BLaER1 treated with 17β-estradiol and CSF1 and Interleukin-3, amounts not matched to agents 10 nM and 100 nM (cell line): Measurements from ENCODE around the gene DEAF1.
A peak's percentile ranks its signal among the peaks of the same experiment; 100 is the strongest.
"Not testable (repeated sequence)": the region's sequence is repeated elsewhere in the genome, so short reads cannot be mapped to it uniquely, and the experiment has no call there.

ENCODE experiments used
- H3K27ac ChIP-seq, 11 experiments: shearing (Covaris generic); formaldehyde crosslinking; 2 replicates each; pipeline ENCODE4 v1.8.1; 2022
- H3K27me3 ChIP-seq, 11 experiments: shearing (Covaris generic); formaldehyde crosslinking; 2 replicates each; pipeline ENCODE4 v1.8.1; 2022
- H3K36me3 ChIP-seq, 11 experiments: shearing (Covaris generic); formaldehyde crosslinking; 2 replicates each; pipeline ENCODE4 v1.8.1; 2022
- H3K4me1 ChIP-seq, 10 experiments: shearing (Covaris generic); formaldehyde crosslinking; 2 replicates each; pipeline ENCODE4 v1.8.1; 2022
- H3K4me2 ChIP-seq, 11 experiments: shearing (Covaris generic); formaldehyde crosslinking; 2 replicates each; pipeline ENCODE4 v1.8.1; 2022
- H3K4me3 ChIP-seq, 10 experiments: shearing (Covaris generic); formaldehyde crosslinking; 2 replicates each; pipeline ENCODE4 v1.8.1; 2022
- H3K9ac ChIP-seq, 11 experiments: shearing (Covaris generic); formaldehyde crosslinking; 2 replicates each; pipeline ENCODE4 v1.8.1; 2022
- H3K9me3 ChIP-seq, 11 experiments: shearing (Covaris generic); formaldehyde crosslinking; replicated peaks in 1 of 11; 2 replicates each; pipeline ENCODE4 v1.8.1; 2022
- H4K20me1 ChIP-seq, 11 experiments: shearing (Covaris generic); formaldehyde crosslinking; 2 replicates each; pipeline ENCODE4 v1.8.1; 2022
- Cebpa-rat ChIP-seq, 11 experiments: shearing (Covaris generic); IDR thresholded peaks; 2 replicates each; pipeline ENCODE4 v1.8.1; 2022

DEAF1 gene, protein sequence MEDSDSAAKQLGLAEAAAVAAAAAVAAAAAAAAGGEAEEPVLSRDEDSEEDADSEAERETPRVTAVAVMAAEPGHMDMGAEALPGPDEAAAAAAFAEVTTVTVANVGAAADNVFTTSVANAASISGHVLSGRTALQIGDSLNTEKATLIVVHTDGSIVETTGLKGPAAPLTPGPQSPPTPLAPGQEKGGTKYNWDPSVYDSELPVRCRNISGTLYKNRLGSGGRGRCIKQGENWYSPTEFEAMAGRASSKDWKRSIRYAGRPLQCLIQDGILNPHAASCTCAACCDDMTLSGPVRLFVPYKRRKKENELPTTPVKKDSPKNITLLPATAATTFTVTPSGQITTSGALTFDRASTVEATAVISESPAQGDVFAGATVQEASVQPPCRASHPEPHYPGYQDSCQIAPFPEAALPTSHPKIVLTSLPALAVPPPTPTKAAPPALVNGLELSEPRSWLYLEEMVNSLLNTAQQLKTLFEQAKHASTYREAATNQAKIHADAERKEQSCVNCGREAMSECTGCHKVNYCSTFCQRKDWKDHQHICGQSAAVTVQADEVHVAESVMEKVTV

DNA sequence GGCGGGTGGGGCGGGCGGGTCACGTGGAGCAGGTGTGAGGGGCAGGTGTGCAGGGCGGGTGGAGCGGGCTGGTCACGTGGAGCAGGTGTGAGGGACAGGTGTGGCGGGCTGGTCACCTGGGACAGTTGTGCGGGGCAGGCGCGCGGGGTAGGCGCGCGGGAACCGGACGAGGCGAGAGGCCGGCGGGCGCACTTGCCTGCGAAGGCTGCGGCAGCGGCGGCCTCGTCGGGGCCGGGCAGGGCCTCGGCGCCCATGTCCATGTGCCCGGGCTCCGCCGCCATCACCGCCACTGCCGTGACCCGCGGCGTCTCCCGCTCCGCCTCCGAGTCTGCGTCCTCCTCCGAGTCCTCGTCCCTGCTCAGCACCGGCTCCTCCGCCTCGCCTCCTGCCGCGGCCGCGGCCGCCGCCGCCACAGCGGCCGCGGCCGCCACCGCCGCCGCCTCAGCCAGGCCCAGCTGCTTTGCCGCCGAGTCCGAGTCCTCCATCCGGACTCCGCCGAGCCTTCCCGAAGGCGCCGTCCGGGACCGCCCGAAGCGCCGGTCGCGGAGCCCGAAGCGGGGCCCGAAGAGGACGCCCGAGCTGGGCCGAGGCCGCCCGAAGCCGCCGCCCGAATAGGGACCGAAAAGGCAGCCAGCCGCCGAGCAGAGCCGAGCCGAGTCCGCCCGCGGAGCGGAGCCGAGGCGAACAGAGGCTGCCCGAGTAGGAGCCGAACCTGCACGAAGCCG is at the start of gene DEAF1:
TSS of gene DEAF1 (minus strand) at position 660 of the 725 bp plus-strand sequence. CDS start at position 485, 175 bp downstream.
- H3K9ac ChIP-seq, result peak within 1 kb of the TSS; percentile 95 to 100 (median 99)
- H3K4me1 ChIP-seq, result peaks cover 65 to 82% (median 77%) of the 10 kb centered on the region in 10 experiments
- peaks cover 25 to 64% (median 42%) of the 10 kb centered on the region in 11 experiments for H4K20me1 ChIP-seq
- peaks cover 6 to 31% (median 15%) of the 10 kb centered on the region in 11 experiments; a peak in 20 of 22 replicates for H3K36me3 ChIP-seq
- H3K9me3 ChIP-seq, result no peaks in the 10 kb centered on the region
- peak within 1 kb of the TSS; percentile 98 to 100 (median 100) for H3K4me2 ChIP-seq
- no peak for TF ChIP-seq Cebpa-rat (IDR thresholded peaks at IDR 0.05)
- peak within 1 kb of the TSS; percentile 70 to 94 (median 88) for H3K4me3 ChIP-seq
- no peaks in the 10 kb centered on the region for H3K27me3 ChIP-seq
- H3K27ac ChIP-seq, result peak within 1 kb of the TSS; percentile 97 to 100 (median 100)

DNA sequence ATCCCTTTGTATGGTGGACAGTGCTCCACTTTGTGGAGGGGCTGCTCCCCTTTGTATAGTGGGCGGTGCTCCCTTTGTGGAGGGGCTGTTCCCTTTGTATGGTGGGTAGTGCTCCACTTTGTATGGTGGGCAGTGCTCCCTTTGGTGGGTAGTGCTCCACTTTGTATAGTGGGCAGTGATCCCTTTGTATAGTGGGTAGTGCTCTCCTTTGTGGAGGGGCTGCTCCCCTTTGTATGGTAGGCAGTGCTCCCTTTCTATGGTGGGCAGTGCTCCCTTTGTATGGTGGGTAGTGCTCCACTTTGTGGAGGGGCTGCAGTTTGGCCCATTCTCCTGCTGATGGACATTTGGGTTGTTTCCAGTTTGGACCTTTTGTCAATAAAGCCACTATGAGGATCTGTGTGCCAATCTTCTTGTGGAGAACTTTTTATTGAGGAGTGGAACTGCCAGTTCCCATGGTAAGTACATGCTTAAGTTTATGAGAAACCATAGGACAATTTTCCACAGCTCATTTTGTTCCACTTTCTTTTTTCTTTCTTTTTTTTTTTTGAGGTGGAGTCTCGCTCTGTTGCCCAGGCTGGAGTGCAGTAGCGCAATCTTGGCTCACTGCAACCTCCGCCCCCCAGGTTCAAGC is 47.7 kb upstream of the DEAF1 start:
- H3K36me3 ChIP-seq, result no peaks in the 10 kb centered on the region
- TF ChIP-seq Cebpa-rat (IDR thresholded peaks at IDR 0.05), result no peak
- H3K4me2 ChIP-seq, result no peak overlapping the region
- H3K9me3 ChIP-seq, result no peaks in the 10 kb centered on the region
- H3K4me1 ChIP-seq, result peaks cover 15 to 24% (median 19%) of the 10 kb centered on the region in 10 experiments
- H3K4me3 ChIP-seq, result no peak overlapping the region
- H3K27ac ChIP-seq, result no peak overlapping the region
- peaks cover 5 to 13% (median 10%) of the 10 kb centered on the region in 11 experiments; a peak in 20 of 22 replicates for H3K27me3 ChIP-seq
- H4K20me1 ChIP-seq, result peaks cover 0 to 4% (median 0%) of the 10 kb centered on the region in 11 experiments; a peak in 3 of 22 replicates
- H3K9ac ChIP-seq, result no peak overlapping the region

DNA sequence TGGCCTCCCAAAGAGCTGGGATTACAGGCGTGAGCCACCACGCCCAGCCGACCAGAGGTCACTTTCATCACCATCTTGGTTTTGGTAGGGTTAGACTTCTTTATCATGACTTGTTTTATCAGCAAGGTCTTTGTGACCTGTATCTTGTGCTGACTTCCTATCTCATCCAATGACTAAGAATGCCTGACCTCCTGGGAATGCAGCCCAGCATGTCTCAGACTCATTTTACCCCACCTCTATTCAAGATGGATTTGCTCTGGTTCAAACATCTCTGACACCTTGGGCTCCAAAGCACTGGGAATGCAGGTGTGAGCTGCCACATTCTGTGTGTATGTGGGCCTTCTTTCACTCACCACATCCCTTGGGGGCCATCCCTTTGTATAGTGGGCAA is 47.1 kb upstream of the DEAF1 start:
- Histone ChIP-seq H3K36me3 (no peaks in the 10 kb centered on the region), H3K27me3 (peaks cover 11 to 18% (median 14%) of the 10 kb centered on the region in 11 experiments; a peak in 21 of 22 replicates), H3K27ac (no peak overlapping the region), H3K9ac (no peak overlapping the region), H3K4me1 (peaks cover 20 to 29% (median 24%) of the 10 kb centered on the region in 10 experiments), H3K9me3 (no peaks in the 10 kb centered on the region), H3K4me3 (no peak overlapping the region), H3K4me2 (no peak overlapping the region), H4K20me1 (no peaks in the 10 kb centered on the region; a peak in 1 of 22 replicates)
- no peak for TF ChIP-seq Cebpa-rat (IDR thresholded peaks at IDR 0.05)

DNA sequence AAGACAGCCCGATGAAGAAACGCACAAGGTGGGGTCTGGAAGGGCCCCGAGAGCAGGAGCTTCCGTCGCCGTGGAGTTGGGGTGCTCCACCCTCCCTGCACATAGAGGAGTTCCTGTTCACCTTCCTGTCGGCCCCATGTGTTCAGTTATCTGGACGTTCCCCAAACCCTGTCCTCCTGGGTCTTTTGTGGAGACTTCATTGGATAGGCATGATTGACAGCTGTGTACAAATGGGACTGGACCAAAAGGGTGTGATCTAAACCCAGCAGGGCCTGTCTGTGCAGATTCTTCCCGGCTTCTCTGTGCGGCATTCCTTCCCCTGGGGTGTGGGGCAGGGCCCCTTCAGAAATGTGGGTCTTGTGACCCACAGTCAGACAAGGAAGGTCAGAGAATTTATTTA is 42.9 kb upstream of the DEAF1 start:
- H3K4me2 ChIP-seq, result peak overlapping the region; percentile 42 to 76 (median 67)
- not testable (repeated sequence) for H3K9me3 ChIP-seq, H3K4me3 ChIP-seq, H3K27ac ChIP-seq, H4K20me1 ChIP-seq, H3K9ac ChIP-seq, H3K36me3 ChIP-seq
- peaks cover 12 to 23% (median 18%) of the 10 kb centered on the region in 10 experiments for H3K4me1 ChIP-seq
- peaks cover 14 to 24% (median 18%) of the 10 kb centered on the region in 11 experiments; a peak in 21 of 22 replicates for H3K27me3 ChIP-seq

DNA sequence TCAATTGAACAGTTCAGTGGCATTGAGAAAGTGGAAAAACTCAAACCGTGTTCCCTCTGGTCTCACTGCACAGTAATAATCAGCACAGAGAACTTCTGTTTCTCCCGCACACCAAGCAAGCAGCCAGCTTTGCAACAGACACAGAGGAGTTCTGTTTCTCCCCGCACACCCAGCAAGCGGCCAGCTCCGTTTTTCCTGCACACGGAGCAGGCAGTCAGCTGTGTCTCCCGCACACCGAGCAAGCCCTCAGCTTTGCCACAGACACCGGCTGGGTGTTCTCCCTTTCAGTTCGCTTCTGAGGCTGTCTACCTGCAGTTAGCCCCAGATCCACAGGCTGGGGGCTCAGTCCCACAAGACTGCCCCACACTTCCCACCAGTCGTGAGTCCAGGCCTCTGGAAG is 42.3 kb upstream of the DEAF1 start:
- TF ChIP-seq Cebpa-rat (IDR thresholded peaks at IDR 0.05), result no peak
- Histone ChIP-seq H3K27me3 (peaks cover 14 to 24% (median 18%) of the 10 kb centered on the region in 11 experiments; a peak in 21 of 22 replicates), H4K20me1 (no peaks in the 10 kb centered on the region; a peak in 1 of 22 replicates), H3K9me3 (peaks cover 0 to 4% (median 0%) of the 10 kb centered on the region in 11 experiments; a peak in 1 of 22 replicates), H3K36me3 (no peaks in the 10 kb centered on the region), H3K4me2 (peak overlapping the region; percentile 42 to 76 (median 67)), H3K27ac (no peak overlapping the region), H3K4me3 (no peak overlapping the region), H3K4me1 (peaks cover 12 to 20% (median 18%) of the 10 kb centered on the region in 10 experiments), H3K9ac (peak overlapping the region in 3 of 11 experiments; percentile 3 to 26 (median 16); a peak in 2 of 22 replicates)

DNA sequence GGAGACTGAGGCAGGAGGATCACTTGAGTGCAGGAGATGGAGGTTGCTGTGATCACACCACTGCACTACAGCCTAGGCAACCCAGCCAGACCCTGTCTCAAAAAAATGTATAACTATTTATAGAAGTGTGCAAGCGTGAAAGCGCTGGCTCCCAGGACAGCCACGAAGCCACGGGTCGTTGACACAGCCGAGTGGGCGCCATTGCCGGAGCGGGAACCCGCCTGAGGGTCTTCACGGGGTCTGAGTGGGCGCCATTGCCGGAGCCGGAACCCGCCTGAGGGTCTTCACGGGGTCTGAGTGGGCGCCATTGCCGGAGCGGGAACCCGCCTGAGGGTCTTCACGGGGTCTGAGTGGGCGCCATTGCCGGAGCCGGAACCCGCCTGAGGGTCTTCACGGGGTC is 39.5 kb upstream of the DEAF1 start:
- H3K4me1 ChIP-seq, result peaks cover 14 to 28% (median 22%) of the 10 kb centered on the region in 10 experiments
- not testable (repeated sequence) for H4K20me1 ChIP-seq, H3K4me3 ChIP-seq, H3K27ac ChIP-seq, H3K9ac ChIP-seq, H3K36me3 ChIP-seq, H3K9me3 ChIP-seq, H3K4me2 ChIP-seq
- H3K27me3 ChIP-seq, result peaks cover 14 to 24% (median 18%) of the 10 kb centered on the region in 11 experiments; a peak in 21 of 22 replicates

DNA sequence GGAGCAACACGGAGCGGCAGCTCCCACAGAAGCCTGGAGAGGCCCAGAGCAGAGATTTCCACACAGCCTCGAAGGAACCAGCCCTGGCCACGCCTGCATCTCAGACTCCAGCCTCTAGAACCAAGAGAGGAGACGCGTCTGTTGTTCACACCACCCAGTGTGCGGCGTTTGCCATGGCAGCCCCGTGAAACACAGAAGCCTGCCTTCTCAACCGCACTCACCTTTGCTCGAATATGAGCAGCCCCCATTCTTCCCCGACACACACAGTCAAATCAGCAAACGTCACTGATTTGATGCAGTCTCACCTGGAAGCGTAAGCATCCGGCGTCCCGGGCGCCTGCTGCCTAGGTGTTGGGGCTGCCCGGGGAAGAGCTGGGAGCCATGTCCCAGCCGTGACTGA is 38.0 kb upstream of the DEAF1 start:
- Histone ChIP-seq H3K9ac (no peak overlapping the region), H3K4me2 (no peak overlapping the region), H3K27ac (no peak overlapping the region), H4K20me1 (peaks cover 0 to 4% (median 0%) of the 10 kb centered on the region in 11 experiments; a peak in 2 of 22 replicates), H3K27me3 (peaks cover 9 to 15% (median 12%) of the 10 kb centered on the region in 11 experiments; a peak in 21 of 22 replicates), H3K36me3 (no peaks in the 10 kb centered on the region), H3K9me3 (peaks cover 0 to 4% (median 0%) of the 10 kb centered on the region in 11 experiments; a peak in 1 of 22 replicates), H3K4me3 (no peak overlapping the region), H3K4me1 (peaks cover 17 to 41% (median 35%) of the 10 kb centered on the region in 10 experiments)
- no peak for TF ChIP-seq Cebpa-rat (IDR thresholded peaks at IDR 0.05)

DNA sequence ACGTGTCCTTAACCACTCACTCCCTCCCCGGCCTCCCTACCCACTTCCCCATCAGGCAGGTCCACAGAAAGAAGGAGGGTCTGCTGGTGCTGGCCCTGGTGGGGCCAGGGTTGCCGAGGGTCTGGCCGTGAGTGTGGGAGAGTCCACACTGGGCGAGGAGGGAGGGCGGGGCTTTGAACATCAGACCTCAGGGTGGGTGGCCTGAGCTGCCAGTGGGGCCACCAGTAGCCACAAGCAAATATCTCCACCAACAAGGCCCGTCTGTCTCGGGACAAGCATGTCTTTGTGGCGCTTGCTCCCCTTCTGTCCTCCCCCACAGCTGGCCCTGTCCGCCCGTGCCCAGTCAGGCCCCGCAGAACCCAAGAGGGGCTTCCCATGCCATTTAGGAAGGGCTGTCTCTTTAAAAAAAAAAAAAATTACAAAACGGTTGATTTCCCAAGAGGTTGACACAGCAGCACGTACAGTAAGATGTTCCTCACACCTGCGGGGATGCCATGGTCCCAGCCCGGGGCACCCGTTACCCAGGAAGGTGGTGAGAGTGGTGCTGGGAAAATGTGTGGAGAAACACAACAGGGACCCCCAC is 34.6 kb upstream of the DEAF1 start:
- H4K20me1 ChIP-seq, result peaks cover 0 to 4% (median 0%) of the 10 kb centered on the region in 11 experiments; a peak in 2 of 22 replicates
- H3K4me2 ChIP-seq, result peak overlapping the region in 10 of 11 experiments; percentile 2 to 84 (median 72); a peak in 17 of 22 replicates
- no peak for TF ChIP-seq Cebpa-rat (IDR thresholded peaks at IDR 0.05)
- H3K9ac ChIP-seq, result peak overlapping the region in 7 of 11 experiments; percentile 25 to 49 (median 43); a peak in 9 of 22 replicates
- H3K4me1 ChIP-seq, result peaks cover 15 to 52% (median 45%) of the 10 kb centered on the region in 10 experiments; a peak in 19 of 20 replicates
- no peak overlapping the region for H3K27ac ChIP-seq
- peaks cover 21 to 30% (median 26%) of the 10 kb centered on the region in 11 experiments for H3K27me3 ChIP-seq
- H3K9me3 ChIP-seq, result peaks cover 0 to 2% (median 0%) of the 10 kb centered on the region in 11 experiments; a peak in 1 of 22 replicates
- H3K4me3 ChIP-seq, result no peak overlapping the region
- H3K36me3 ChIP-seq, result no peaks in the 10 kb centered on the region
